ACC112 (cell line): ENCODE data around the gene TREML4.

Experiments used
- H2AFZ ChIP-seq: fragments of 200-600 bp; sonication (generic); one replicate; pipeline ENCODE4 v1.6.0; 2017; ENCODE audit warnings: antibody characterized with exemption, low read length; ENCODE audit not compliant: unreplicated experiment
- H3K27ac ChIP-seq: fragments of 200-600 bp; sonication (generic); 2 replicates; pipeline ENCODE4 v1.5.1; 2014; ENCODE audit warnings: low read depth, mild to moderate bottlenecking, antibody characterized with exemption, low read length, moderate library complexity
- H3K27me3 ChIP-seq: fragments of 200-600 bp; sonication (generic); 2 replicates; pipeline ENCODE4 v1.6.1; 2014; ENCODE audit warnings: mild to moderate bottlenecking, antibody characterized with exemption, low read length, moderate library complexity, mixed read lengths; ENCODE audit not compliant: insufficient read depth
- H3K36me3 ChIP-seq: fragments of 200-600 bp; sonication (generic); 2 replicates; pipeline ENCODE4 v1.6.1; 2016; ENCODE audit warnings: mild to moderate bottlenecking, antibody characterized with exemption, low read length, moderate library complexity, mixed read lengths; ENCODE audit not compliant: insufficient read depth
- H3K4me1 ChIP-seq: fragments of 200-600 bp; sonication (generic); one replicate; pipeline ENCODE4 v1.6.1; 2016; ENCODE audit warnings: low read length, mixed read lengths; ENCODE audit not compliant: insufficient read depth, unreplicated experiment, control insufficient read depth
- H3K4me3 ChIP-seq: fragments of 200-600 bp; sonication (generic); 2 replicates; pipeline ENCODE4 v1.5.1; 2014; ENCODE audit warnings: mild to moderate bottlenecking, low read depth, low read length
- H3K79me2 ChIP-seq: fragments of 200-600 bp; sonication (generic); one replicate; pipeline ENCODE4 v1.6.0; 2016; ENCODE audit warnings: low read length; ENCODE audit not compliant: control insufficient read depth, unreplicated experiment, insufficient read depth

Gene TREML4

DNA sequence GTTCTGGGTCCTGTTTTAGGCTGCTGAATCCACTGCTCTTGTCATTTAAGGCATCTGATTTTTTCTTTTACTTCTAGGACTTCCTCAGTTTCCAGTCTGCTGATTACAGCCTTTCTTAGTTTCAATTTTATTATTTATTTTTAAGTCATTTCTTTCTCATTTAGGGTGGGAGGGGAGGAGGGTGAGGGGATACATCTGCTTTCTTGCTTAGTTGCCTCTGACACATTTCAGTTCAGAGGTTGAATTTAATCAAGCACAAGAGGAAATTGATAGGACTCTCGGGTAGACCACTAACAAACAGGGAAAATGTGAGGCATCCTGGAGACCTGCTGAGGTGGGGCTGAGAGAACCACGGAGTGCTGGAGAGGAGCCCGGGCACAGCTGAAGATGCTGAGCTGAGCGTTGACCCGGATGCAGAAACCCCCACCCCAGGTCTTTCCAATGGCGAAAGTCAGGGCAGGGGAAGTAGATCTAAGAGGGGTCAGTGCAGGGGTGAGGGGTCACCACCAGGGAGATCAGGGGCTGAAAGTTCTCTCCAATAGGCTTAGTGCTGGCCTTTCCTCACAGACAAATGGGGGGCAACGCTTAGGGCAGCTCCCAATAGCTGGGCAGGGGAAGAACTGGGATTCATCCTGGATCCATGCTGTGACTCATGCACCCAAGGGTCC, 19.6 kb upstream of the TREML4 start:
- H3K4me1 ChIP-seq: no peaks in the 10 kb centered on the region
- H3K79me2 ChIP-seq: no peaks in the 10 kb centered on the region
- no peaks in the 10 kb centered on the region for H3K36me3 ChIP-seq
- no peak overlapping the region for H2AFZ ChIP-seq
- H3K27ac ChIP-seq: no peak overlapping the region
- no peak overlapping the region for H3K4me3 ChIP-seq
- H3K27me3 ChIP-seq: peaks cover 53% of the 10 kb centered on the region

GRCh38 chr6:41209547-41210320, 18.4 kb upstream of the TREML4 start:
- H3K36me3 ChIP-seq: no peaks in the 10 kb centered on the region
- no peak overlapping the region for H3K27ac ChIP-seq
- no peaks in the 10 kb centered on the region for H3K79me2 ChIP-seq
- H3K4me3 ChIP-seq: no peak overlapping the region
- H2AFZ ChIP-seq: no peak overlapping the region
- H3K4me1 ChIP-seq: no peaks in the 10 kb centered on the region
- peaks cover 51% of the 10 kb centered on the region for H3K27me3 ChIP-seq

DNA sequence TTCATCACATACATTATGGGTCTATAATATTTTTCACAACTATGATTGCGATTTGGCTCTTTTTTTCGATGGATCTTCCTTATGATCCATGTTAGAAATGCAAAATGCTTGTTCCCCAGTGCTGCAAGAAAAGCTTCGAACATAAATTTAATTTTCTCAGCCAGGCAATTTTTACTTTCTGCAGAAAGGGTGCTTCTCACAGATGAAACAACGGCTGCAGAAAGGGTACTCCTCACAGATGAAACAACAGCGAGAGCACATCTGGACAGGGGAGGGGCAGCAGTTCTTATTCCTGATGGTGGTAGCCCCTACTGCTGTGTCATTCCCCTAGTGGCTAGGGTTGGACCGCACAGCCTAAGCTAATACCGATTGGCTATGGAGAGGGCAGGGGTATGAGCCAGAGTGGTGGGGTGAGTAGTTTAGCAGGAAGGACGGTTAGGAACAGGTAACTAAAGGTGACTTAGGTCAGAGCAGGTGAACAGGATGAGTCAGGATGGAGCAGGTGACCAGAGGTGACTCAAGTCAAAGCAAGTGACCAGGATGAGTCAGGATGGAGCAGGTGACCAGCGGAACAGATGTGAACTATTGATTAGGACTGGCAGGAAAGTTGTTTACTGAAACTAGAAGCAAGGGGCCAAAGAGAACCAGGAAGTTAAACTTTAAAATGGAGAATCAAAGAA, 13.4 kb upstream of the TREML4 start:
- H3K4me3 ChIP-seq: no peak overlapping the region
- H3K27me3 ChIP-seq: peaks cover 28% of the 10 kb centered on the region
- H3K27ac ChIP-seq: no peak overlapping the region
- no peaks in the 10 kb centered on the region for H3K4me1 ChIP-seq
- H3K79me2 ChIP-seq: no peaks in the 10 kb centered on the region
- H2AFZ ChIP-seq: no peak overlapping the region
- no peaks in the 10 kb centered on the region for H3K36me3 ChIP-seq

- peaks cover 26% of the 10 kb centered on the region for H3K27me3 ChIP-seq
Measured at GRCh38 chr6:41215777-41216176, 12.4 kb upstream of the TREML4 start.

DNA sequence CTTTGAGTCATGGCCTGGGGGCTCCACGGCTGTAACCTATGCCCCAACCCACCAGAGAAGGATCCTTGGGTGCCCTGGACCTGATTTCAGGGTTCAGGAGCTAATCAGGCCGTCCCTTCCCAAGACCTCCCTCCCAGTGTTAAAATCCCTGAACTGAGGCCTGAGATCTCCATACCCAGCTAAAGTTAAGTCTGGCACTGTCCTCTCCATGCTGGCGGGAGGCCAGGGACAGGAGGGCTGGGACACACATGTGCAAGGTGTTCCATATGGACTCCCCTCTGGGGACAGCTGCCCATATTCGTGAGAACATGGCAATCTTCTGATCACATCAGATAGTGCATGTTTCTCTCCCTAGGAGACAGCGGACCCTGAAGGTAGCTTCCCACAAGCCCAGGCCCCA, 11.5 kb upstream of the TREML4 start:
- no peaks in the 10 kb centered on the region for H3K4me1 ChIP-seq

More at GRCh38 chr6:41215777-41216176, 12.4 kb upstream of the TREML4 start:
- H3K4me3 ChIP-seq: no peak overlapping the region
- no peak overlapping the region for H3K27ac ChIP-seq
- no peaks in the 10 kb centered on the region for H3K4me1 ChIP-seq
- H2AFZ ChIP-seq: no peak overlapping the region
- no peaks in the 10 kb centered on the region for H3K36me3 ChIP-seq
- no peaks in the 10 kb centered on the region for H3K79me2 ChIP-seq

DNA sequence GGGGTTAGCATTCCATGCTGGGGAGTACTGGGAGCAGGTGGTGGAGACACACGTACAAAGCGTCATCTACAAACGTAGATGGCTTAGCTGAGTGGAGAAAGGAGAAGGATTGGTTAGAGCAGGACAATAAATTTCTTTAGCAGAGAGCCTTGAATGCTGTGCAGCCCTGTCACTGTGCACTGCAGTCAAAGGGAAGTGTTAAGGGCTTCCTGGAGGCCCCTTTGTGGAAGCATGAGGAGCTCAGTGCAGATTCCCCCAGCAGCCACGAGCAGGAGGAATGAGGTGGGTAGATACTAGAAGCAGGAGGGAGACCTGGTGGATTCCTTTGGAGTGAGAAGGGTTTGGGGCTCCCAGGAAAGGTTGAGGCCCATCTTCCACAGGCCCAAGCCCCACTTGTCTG, 6.1 kb upstream of the TREML4 start:
- Histone ChIP-seq H3K4me1 (no peaks in the 10 kb centered on the region), H2AFZ (no peak overlapping the region), H3K79me2 (no peaks in the 10 kb centered on the region), H3K27ac (no peak overlapping the region), H3K27me3 (peaks cover 38% of the 10 kb centered on the region), H3K4me3 (no peak overlapping the region), H3K36me3 (no peaks in the 10 kb centered on the region)

More for the DNA sequence above, 11.5 kb upstream of the TREML4 start:
- no peaks in the 10 kb centered on the region for H3K36me3 ChIP-seq
- no peak overlapping the region for H3K4me3 ChIP-seq
- no peak overlapping the region for H2AFZ ChIP-seq
- H3K79me2 ChIP-seq: no peaks in the 10 kb centered on the region
- H3K27ac ChIP-seq: no peak overlapping the region
- peaks cover 22% of the 10 kb centered on the region for H3K27me3 ChIP-seq

GRCh38 chr6:41222513-41222912, 5.6 kb upstream of the TREML4 start:
- Histone ChIP-seq H3K4me1 (no peaks in the 10 kb centered on the region), H3K4me3 (no peak overlapping the region), H3K79me2 (no peaks in the 10 kb centered on the region), H2AFZ (no peak overlapping the region), H3K36me3 (no peaks in the 10 kb centered on the region), H3K27ac (no peak overlapping the region), H3K27me3 (peaks cover 39% of the 10 kb centered on the region)

DNA sequence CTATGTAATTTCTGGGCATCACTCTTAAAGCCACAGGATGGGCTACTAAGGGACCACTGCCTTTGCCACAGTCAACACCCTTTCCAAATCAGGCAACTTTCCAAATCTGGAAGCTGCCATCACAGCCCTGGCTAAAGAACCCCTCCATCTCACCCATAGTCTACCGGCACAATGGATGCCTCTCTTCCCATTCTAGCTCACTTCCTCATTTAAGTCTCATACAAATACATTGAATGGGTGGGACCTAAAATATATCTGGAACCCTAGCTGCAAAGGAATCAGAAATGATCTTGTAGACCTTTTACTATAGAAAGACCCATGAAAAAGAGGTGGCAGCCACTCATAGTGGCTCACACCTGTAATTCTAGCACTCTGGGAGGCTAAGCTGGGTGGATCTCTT, 3.3 kb upstream of the TREML4 start:
- Histone ChIP-seq H3K4me3 (no peak overlapping the region), H3K27ac (no peak overlapping the region), H3K4me1 (no peaks in the 10 kb centered on the region), H3K36me3 (no peaks in the 10 kb centered on the region), H2AFZ (no peak overlapping the region), H3K27me3 (peaks cover 42% of the 10 kb centered on the region), H3K79me2 (no peaks in the 10 kb centered on the region)

GRCh38 chr6:41226752-41227151, 1.4 kb upstream of the TREML4 start:
- no peak overlapping the region for H2AFZ ChIP-seq
- H3K36me3 ChIP-seq: no peaks in the 10 kb centered on the region
- H3K4me1 ChIP-seq: no peaks in the 10 kb centered on the region
- no peak overlapping the region for H3K4me3 ChIP-seq
- H3K27me3 ChIP-seq: peaks cover 42% of the 10 kb centered on the region
- H3K79me2 ChIP-seq: no peaks in the 10 kb centered on the region
- H3K27ac ChIP-seq: no peak overlapping the region

- no peaks in the 10 kb centered on the region for H3K79me2 ChIP-seq
Measured at GRCh38 chr6:41228616-41229015, 467 bp downstream of the TREML4 start.

More at GRCh38 chr6:41228616-41229015, 467 bp downstream of the TREML4 start:
- Histone ChIP-seq H3K27me3 (peaks cover 47% of the 10 kb centered on the region), H3K36me3 (no peaks in the 10 kb centered on the region), H3K4me1 (no peaks in the 10 kb centered on the region), H3K27ac (no peak overlapping the region), H3K4me3 (no peak overlapping the region), H2AFZ (no peak overlapping the region)
